ENCODE measurements around the gene SRMS.

GRCh38 chr20:63595416-63596127 lies 48.0 kb upstream of the SRMS start:
- TF ChIP-seq, protein P1, sequence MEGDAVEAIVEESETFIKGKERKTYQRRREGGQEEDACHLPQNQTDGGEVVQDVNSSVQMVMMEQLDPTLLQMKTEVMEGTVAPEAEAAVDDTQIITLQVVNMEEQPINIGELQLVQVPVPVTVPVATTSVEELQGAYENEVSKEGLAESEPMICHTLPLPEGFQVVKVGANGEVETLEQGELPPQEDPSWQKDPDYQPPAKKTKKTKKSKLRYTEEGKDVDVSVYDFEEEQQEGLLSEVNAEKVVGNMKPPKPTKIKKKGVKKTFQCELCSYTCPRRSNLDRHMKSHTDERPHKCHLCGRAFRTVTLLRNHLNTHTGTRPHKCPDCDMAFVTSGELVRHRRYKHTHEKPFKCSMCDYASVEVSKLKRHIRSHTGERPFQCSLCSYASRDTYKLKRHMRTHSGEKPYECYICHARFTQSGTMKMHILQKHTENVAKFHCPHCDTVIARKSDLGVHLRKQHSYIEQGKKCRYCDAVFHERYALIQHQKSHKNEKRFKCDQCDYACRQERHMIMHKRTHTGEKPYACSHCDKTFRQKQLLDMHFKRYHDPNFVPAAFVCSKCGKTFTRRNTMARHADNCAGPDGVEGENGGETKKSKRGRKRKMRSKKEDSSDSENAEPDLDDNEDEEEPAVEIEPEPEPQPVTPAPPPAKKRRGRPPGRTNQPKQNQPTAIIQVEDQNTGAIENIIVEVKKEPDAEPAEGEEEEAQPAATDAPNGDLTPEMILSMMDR (IDR thresholded peaks at IDR 0.05; ENCODE audit: extremely low read depth in 1 of 2, insufficient read depth in 1 of 2, low read depth in 1 of 2, low read length in 2 of 2) = no peak
- TF ChIP-seq EZH2 (IDR thresholded peaks at IDR 0.05; ENCODE audit: borderline replicate concordance, low read depth, low read length, severe bottlenecking) (no peak), POLR2A (IDR thresholded peaks at IDR 0.05; ENCODE audit: low read depth, low read length) (no peak), FOS (IDR thresholded peaks at IDR 0.05; ENCODE audit: borderline replicate concordance, insufficient read depth, low read length) (no peak), GATA2 (IDR thresholded peaks at IDR 0.05; ENCODE audit: insufficient read depth, insufficient read length, low read depth, low read length) (no peak)
- TF ChIP-seq, protein P2, sequence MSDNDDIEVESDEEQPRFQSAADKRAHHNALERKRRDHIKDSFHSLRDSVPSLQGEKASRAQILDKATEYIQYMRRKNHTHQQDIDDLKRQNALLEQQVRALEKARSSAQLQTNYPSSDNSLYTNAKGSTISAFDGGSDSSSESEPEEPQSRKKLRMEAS (IDR thresholded peaks at IDR 0.05; ENCODE audit: insufficient read depth, insufficient read length) = no peak

Measured in endothelial cell of umbilical vein (primary cell).